Measurements from ENCODE around the gene DYNLL2. TPM values are rescaled to one million over a fixed set of nuclear protein-coding genes. Genes with fewer than 3 reads are reported as not detected.
"Not testable (repeated sequence)": the region's sequence is repeated elsewhere in the genome, so short reads cannot be mapped to it uniquely, and the experiment has no call there.

The DYNLL2 gene
- total RNA-seq: 18.6 TPM

- peak; percentile 90 for ATAC-seq
These were observed at the start of gene DYNLL2 for GRCh38 chr17:58082870-58083490. DYNLL2 (plus strand) TSS chr17:58083419; CDS start chr17:58087091, 3,672 bp downstream.

- ATAC-seq: no peak
These were observed 43.2 kb upstream of the DYNLL2 start for GRCh38 chr17:58039975-58040374.

- no peak for ATAC-seq
These were observed 42.8 kb upstream of the DYNLL2 start for GRCh38 chr17:58040386-58040785.

GRCh38 chr17:58041161-58041560, 42.1 kb upstream of the DYNLL2 start:
- no peak for ATAC-seq

GRCh38 chr17:58043221-58044181, 39.7 kb upstream of the DYNLL2 start:
- peak; percentile 46 for ATAC-seq

GRCh38 chr17:58044256-58044655, 39.0 kb upstream of the DYNLL2 start:
- not testable (repeated sequence) for ATAC-seq

- ATAC-seq: no peak
These were observed 36.8 kb upstream of the DYNLL2 start for GRCh38 chr17:58046239-58047094.

GRCh38 chr17:58047376-58048150, 35.7 kb upstream of the DYNLL2 start:
- no peak for ATAC-seq

GRCh38 chr17:58049533-58049932, 33.7 kb upstream of the DYNLL2 start:
- ATAC-seq: no peak

GRCh38 chr17:58050966-58051365, 32.3 kb upstream of the DYNLL2 start:
- no peak for ATAC-seq

- no peak for ATAC-seq
These were observed 31.8 kb upstream of the DYNLL2 start for GRCh38 chr17:58051468-58051867.

GRCh38 chr17:58052407-58052806, 30.8 kb upstream of the DYNLL2 start:
- ATAC-seq: no peak

- no peak for ATAC-seq
These were observed 30.1 kb upstream of the DYNLL2 start for GRCh38 chr17:58052945-58053715.

GRCh38 chr17:58054641-58055040, 28.6 kb upstream of the DYNLL2 start:
- no peak for ATAC-seq

- no peak for ATAC-seq
These were observed 26.7 kb upstream of the DYNLL2 start for GRCh38 chr17:58056476-58056875.

GRCh38 chr17:58059141-58059540, 24.1 kb upstream of the DYNLL2 start:
- no peak for ATAC-seq

- ATAC-seq: peak; percentile 61
These were observed 22.5 kb upstream of the DYNLL2 start for GRCh38 chr17:58060596-58061191.

GRCh38 chr17:58061672-58062071, 21.5 kb upstream of the DYNLL2 start:
- ATAC-seq: no peak

GRCh38 chr17:58065238-58065637, 18.0 kb upstream of the DYNLL2 start:
- no peak for ATAC-seq

- no peak for ATAC-seq
These were observed 16.8 kb upstream of the DYNLL2 start for GRCh38 chr17:58066401-58066800.

- no peak for ATAC-seq
These were observed 10.4 kb upstream of the DYNLL2 start for GRCh38 chr17:58072862-58073261.

Data from esophagus mucosa (tissue), 1 donor.